GM18517 (cell line): Measurements from ENCODE around the gene S1PR1.
"Not testable (repeated sequence)": the region's sequence is repeated elsewhere in the genome, so short reads cannot be mapped to it uniquely, and the experiment has no call there.

ENCODE experiments used
- ATAC-seq: cut with Tn5 transposase; IDR thresholded peaks from one replicate; pipeline ENCODE4 v1.9.1; 2021; ENCODE audit warnings: mild to moderate bottlenecking, moderate library complexity; ENCODE audit not compliant: unreplicated experiment

Gene S1PR1

GRCh38 chr1:101236516-101237228, at the start of gene S1PR1:
S1PR1 (plus strand) TSS chr1:101237019; CDS start chr1:101238985, 1,966 bp downstream.
- peak; percentile 27 for ATAC-seq

GRCh38 chr1:101187297-101187696, 49.5 kb upstream of the S1PR1 start:
- ATAC-seq = no peak

GRCh38 chr1:101188331-101188730, 48.5 kb upstream of the S1PR1 start:
- no peak for ATAC-seq

GRCh38 chr1:101188968-101189367, 47.9 kb upstream of the S1PR1 start:
- ATAC-seq = not testable (repeated sequence)

GRCh38 chr1:101190441-101190840, 46.4 kb upstream of the S1PR1 start:
- ATAC-seq = no peak

- no peak for ATAC-seq
These were observed 45.8 kb upstream of the S1PR1 start for GRCh38 chr1:101191049-101191448.

GRCh38 chr1:101193733-101194169, 43.1 kb upstream of the S1PR1 start:
- no peak for ATAC-seq

GRCh38 chr1:101194746-101195145, 42.1 kb upstream of the S1PR1 start:
- no peak for ATAC-seq

GRCh38 chr1:101196668-101197067, 40.2 kb upstream of the S1PR1 start:
- ATAC-seq = no peak

GRCh38 chr1:101198842-101199636, 37.8 kb upstream of the S1PR1 start:
- ATAC-seq = peak; percentile 99

- ATAC-seq = no peak
These were observed 37.2 kb upstream of the S1PR1 start for GRCh38 chr1:101199637-101199982.

GRCh38 chr1:101200513-101200912, 36.3 kb upstream of the S1PR1 start:
- no peak for ATAC-seq

GRCh38 chr1:101203820-101204540, 32.8 kb upstream of the S1PR1 start:
- no peak for ATAC-seq

- no peak for ATAC-seq
These were observed 31.4 kb upstream of the S1PR1 start for GRCh38 chr1:101205457-101205856.

GRCh38 chr1:101206139-101206538, 30.7 kb upstream of the S1PR1 start:
- not testable (repeated sequence) for ATAC-seq

GRCh38 chr1:101207271-101207670, 29.5 kb upstream of the S1PR1 start:
- not testable (repeated sequence) for ATAC-seq

GRCh38 chr1:101207891-101208290, 28.9 kb upstream of the S1PR1 start:
- ATAC-seq = no peak

- ATAC-seq = no peak
These were observed 21.3 kb upstream of the S1PR1 start for GRCh38 chr1:101215363-101216011.

GRCh38 chr1:101216623-101217022, 20.2 kb upstream of the S1PR1 start:
- ATAC-seq = no peak

GRCh38 chr1:101217148-101217547, 19.7 kb upstream of the S1PR1 start:
- no peak for ATAC-seq

- ATAC-seq = not testable (repeated sequence)
These were observed 17.9 kb upstream of the S1PR1 start for GRCh38 chr1:101218968-101219367.
